GM19238 (cell line): ENCODE results near the gene STON2.
A peak's percentile ranks its signal among the peaks of the same experiment; 100 is the strongest.

Experiments
- DNase-seq: peaks from one replicate; pipeline ENCODE4 v3.0.0; 2011; ENCODE audit warnings: low spot score; ENCODE audit not compliant: insufficient read length

STON2 gene

GRCh38 chr14:81305065-81305464, 95.1 kb downstream of the STON2 start:
- no peak for DNase-seq

- DNase-seq: peak; percentile 12
Measured at GRCh38 chr14:81303258-81303935, 96.7 kb downstream of the STON2 start.

- DNase-seq: no peak
Measured at GRCh38 chr14:81302638-81303037, 97.5 kb downstream of the STON2 start.

GRCh38 chr14:81301813-81302212, 98.3 kb downstream of the STON2 start:
- no peak for DNase-seq

- no peak for DNase-seq
Measured at GRCh38 chr14:81301371-81301770, 98.8 kb downstream of the STON2 start.

- no peak for DNase-seq
Measured at GRCh38 chr14:81298911-81299310, 101.2 kb downstream of the STON2 start.

- DNase-seq: no peak
Measured at GRCh38 chr14:81298122-81298521, 102.0 kb downstream of the STON2 start.

- no peak for DNase-seq
Measured at GRCh38 chr14:81295958-81296923, 103.9 kb downstream of the STON2 start.

- DNase-seq: no peak
Measured at GRCh38 chr14:81289516-81289915, 110.6 kb downstream of the STON2 start.

- DNase-seq: no peak
Measured at GRCh38 chr14:81286574-81287370, 113.4 kb downstream of the STON2 start.

GRCh38 chr14:81285245-81285644, 114.9 kb downstream of the STON2 start:
- no peak for DNase-seq

GRCh38 chr14:81281332-81281731, 118.8 kb downstream of the STON2 start:
- no peak for DNase-seq

GRCh38 chr14:81280136-81280791, 119.9 kb downstream of the STON2 start:
- no peak for DNase-seq

- no peak for DNase-seq
Measured at GRCh38 chr14:81277096-81277495, 123.0 kb downstream of the STON2 start.

- no peak for DNase-seq
Measured at GRCh38 chr14:81276073-81277069, 123.8 kb downstream of the STON2 start.

- DNase-seq: no peak
Measured at GRCh38 chr14:81275305-81276072, 124.6 kb downstream of the STON2 start.

GRCh38 chr14:81273961-81274575, 126.1 kb downstream of the STON2 start:
- DNase-seq: no peak

- DNase-seq: no peak
Measured at GRCh38 chr14:81273521-81273920, 126.6 kb downstream of the STON2 start.

- no peak for DNase-seq
Measured at GRCh38 chr14:81272317-81272716, 127.8 kb downstream of the STON2 start.
